HepG2 (cell line): Measurements from ENCODE around the gene SLC25A23. TPM values are rescaled to one million over a fixed set of nuclear protein-coding genes. Genes with fewer than 3 reads are reported as not detected.

Experiments used
- ATF4 ChIP-seq, 2 experiments: fragments of 450-650 bp in 1 of 2; sonication (generic) in 1 of 2; formaldehyde crosslinking; IDR thresholded peaks; 2 replicates each; pipeline versions ENCODE4 v1.5.0 to v1.8.0; 2020 to 2022; ENCODE audit warnings: mild to moderate bottlenecking in 1 of 2, missing genetic modification reagents in 1 of 2
- FOXO1 ChIP-seq: sonication (generic); formaldehyde crosslinking; IDR thresholded peaks from 2 replicates; pipeline ENCODE4 v1.4.0; 2020; ENCODE audit warnings: missing genetic modification reagents
- GFI1 ChIP-seq: sonication (generic); formaldehyde crosslinking; IDR thresholded peaks from 2 replicates; pipeline ENCODE4 v1.5.0; 2020; ENCODE audit warnings: missing genetic modification reagents, mild to moderate bottlenecking, borderline replicate concordance
- HMGXB4 ChIP-seq, 2 experiments: sonication (generic) in 1 of 2; formaldehyde crosslinking in 1 of 2; IDR thresholded peaks; 2 replicates each; pipeline versions ENCODE4 v1.4.0 to v1.6.1; 2018 to 2020; ENCODE audit warnings: missing genetic modification reagents in 2 of 2, borderline replicate concordance in 1 of 2, low read depth in 1 of 2, mild to moderate bottlenecking in 1 of 2, missing biosample characterization in 1 of 2
- ONECUT2 ChIP-seq: sonication (generic); formaldehyde crosslinking; IDR thresholded peaks from 2 replicates; pipeline ENCODE4 v1.4.0; 2020; ENCODE audit warnings: missing genetic modification reagents
- REPIN1 ChIP-seq: sonication (generic); formaldehyde crosslinking; IDR thresholded peaks from 2 replicates; pipeline ENCODE4 v1.8.0; 2022; ENCODE audit warnings: missing genetic modification reagents, low read depth, mild to moderate bottlenecking, borderline replicate concordance
- RORA ChIP-seq: sonication (generic); formaldehyde crosslinking; IDR thresholded peaks from 2 replicates; pipeline ENCODE4 v1.5.0; 2020; ENCODE audit warnings: mild to moderate bottlenecking, missing genetic modification reagents, moderate library complexity
- SMC3 ChIP-seq: IDR thresholded peaks from 2 replicates; pipeline ENCODE4 v1.6.1; 2011; ENCODE audit warnings: low read length, improper control_type of control experiment
- TARDBP ChIP-seq: sonication (generic); formaldehyde crosslinking; IDR thresholded peaks from 2 replicates; pipeline ENCODE4 v1.8.0; 2022; ENCODE audit warnings: mild to moderate bottlenecking, missing genetic modification reagents
- ZBTB37 ChIP-seq: sonication (generic); formaldehyde crosslinking; IDR thresholded peaks from 2 replicates; pipeline ENCODE4 v1.4.0; 2020; ENCODE audit warnings: mild to moderate bottlenecking, missing genetic modification reagents
- ZFY ChIP-seq: sonication (generic); formaldehyde crosslinking; IDR thresholded peaks from 2 replicates; pipeline ENCODE4 v1.4.0; 2020; ENCODE audit warnings: missing genetic modification reagents
- ZFYVE20 ChIP-seq: sonication (generic); formaldehyde crosslinking; IDR thresholded peaks from 2 replicates; pipeline ENCODE4 v1.8.0; 2023; ENCODE audit warnings: low read depth, mild to moderate bottlenecking, moderate library complexity, missing genetic modification reagents, borderline replicate concordance
- ZNF574 ChIP-seq: sonication (generic); formaldehyde crosslinking; IDR thresholded peaks from 2 replicates; pipeline ENCODE4 v1.4.0; 2020; ENCODE audit warnings: missing genetic modification reagents
- ZNF614 ChIP-seq: IDR thresholded peaks from 2 replicates; pipeline ENCODE4 v1.6.1; 2018; ENCODE audit warnings: missing biosample characterization, missing genetic modification reagents, inconsistent platforms, borderline replicate concordance
- ZSCAN30 ChIP-seq: sonication (generic); formaldehyde crosslinking; IDR thresholded peaks from 2 replicates; pipeline ENCODE4 v1.5.0; 2020; ENCODE audit warnings: mild to moderate bottlenecking, missing genetic modification reagents
- polyA plus RNA-seq, 8 experiments: library from polyadenylated mRNA; depleted of rRNA in 3 of 8; stranded (reverse) in 7 of 8; unstranded in 1 of 8; fragments of >200 nt; fragmentation: Illumina TruSeq in 4 of 8; extraction: Trizol in 4 of 8; gene quantifications; 2 replicates each; pipeline versions ENCODE4 v1.2.1 to v1.2.3, GENCODE V29; 2011 to 2016; ENCODE audit warnings: low read depth in 4 of 8, missing spikeins in 1 of 8, mixed read lengths in 1 of 8; ENCODE audit not compliant: insufficient read depth in 1 of 8
- total RNA-seq, 5 experiments: library from RNA; depleted of rRNA; stranded (reverse); fragments of >200 nt; fragmentation: Illumina TruSeq; extraction: Trizol; gene quantifications; 2 replicates each; pipeline ENCODE4 v1.2.3, GENCODE V29; 2016; ENCODE audit warnings: low read depth in 1 of 5
- TF ChIP-seq, protein P1 (sequence below): sonication (generic); formaldehyde crosslinking; IDR thresholded peaks from 2 replicates; pipeline ENCODE4 v1.5.0; 2020; ENCODE audit warnings: mild to moderate bottlenecking, missing genetic modification reagents, borderline replicate concordance
- TF ChIP-seq, protein P2 (sequence below): sonication (generic); formaldehyde crosslinking; IDR thresholded peaks from 2 replicates; pipeline ENCODE4 v1.4.0; 2020; ENCODE audit warnings: missing genetic modification reagents

The SLC25A23 gene
- total and polyA plus RNA-seq, 2 of the 13 experiments (the other 11 are each of a cell fraction or from before 2014, with no cell fraction given), result 12.4 to 15.2 TPM

DNA sequence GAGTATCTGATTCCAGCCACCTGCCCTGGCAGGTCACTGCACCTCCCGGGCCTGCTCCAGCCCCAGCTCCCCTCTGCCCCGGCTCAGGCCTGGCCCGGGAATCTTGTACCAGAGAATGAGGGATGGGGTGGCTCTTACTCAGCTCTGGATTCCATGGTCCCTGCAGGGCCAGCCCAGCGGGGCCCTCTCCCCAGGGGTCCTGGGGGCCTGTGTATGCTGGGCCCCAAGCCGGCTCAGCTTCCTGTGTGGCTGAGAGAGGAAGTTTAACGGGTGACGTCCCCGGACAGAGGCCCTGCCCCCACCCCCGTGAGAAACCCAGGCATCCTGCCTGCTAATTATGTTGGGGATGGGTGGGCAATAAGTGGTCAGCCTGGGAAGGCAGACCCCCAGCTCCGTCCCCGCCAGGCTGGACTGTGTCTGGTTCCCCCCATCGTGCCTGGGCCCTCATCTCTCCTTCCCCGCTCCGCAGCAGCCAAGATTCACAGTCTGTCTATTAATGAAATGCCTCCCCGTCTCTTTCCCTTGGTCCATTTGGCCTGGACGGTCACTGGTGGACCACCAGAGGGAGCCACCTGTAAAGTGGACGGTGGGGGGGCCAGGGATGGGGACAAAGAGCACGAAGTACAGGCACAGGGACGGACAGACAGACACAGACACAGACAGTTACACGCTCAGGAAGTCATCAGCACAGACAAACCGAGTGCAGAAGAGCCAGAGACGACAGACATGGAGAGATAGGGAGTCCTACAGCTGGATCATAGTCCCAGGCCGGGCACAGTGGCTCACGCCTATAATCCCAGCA lies 22.1 kb upstream of the SLC25A23 start, which contains the start of gene DENND1C (continued):
- TF ChIP-seq, protein P1, sequence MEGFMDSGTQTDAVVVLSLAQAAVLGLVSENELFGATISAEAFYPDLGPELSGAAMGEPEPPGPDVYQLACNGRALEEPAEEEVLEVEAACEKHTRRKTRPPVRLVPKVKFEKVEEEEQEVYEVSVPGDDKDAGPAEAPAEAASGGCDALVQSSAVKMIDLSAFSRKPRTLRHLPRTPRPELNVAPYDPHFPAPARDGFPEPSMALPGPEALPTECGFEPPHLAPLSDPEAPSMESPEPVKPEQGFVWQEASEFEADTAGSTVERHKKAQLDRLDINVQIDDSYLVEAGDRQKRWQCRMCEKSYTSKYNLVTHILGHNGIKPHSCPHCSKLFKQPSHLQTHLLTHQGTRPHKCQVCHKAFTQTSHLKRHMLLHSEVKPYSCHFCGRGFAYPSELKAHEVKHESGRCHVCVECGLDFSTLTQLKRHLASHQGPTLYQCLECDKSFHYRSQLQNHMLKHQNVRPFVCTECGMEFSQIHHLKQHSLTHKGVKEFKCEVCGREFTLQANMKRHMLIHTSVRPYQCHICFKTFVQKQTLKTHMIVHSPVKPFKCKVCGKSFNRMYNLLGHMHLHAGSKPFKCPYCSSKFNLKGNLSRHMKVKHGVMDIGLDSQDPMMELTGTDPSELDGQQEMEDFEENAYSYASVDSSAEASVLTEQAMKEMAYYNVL, result no peak
- TF ChIP-seq, protein P2, sequence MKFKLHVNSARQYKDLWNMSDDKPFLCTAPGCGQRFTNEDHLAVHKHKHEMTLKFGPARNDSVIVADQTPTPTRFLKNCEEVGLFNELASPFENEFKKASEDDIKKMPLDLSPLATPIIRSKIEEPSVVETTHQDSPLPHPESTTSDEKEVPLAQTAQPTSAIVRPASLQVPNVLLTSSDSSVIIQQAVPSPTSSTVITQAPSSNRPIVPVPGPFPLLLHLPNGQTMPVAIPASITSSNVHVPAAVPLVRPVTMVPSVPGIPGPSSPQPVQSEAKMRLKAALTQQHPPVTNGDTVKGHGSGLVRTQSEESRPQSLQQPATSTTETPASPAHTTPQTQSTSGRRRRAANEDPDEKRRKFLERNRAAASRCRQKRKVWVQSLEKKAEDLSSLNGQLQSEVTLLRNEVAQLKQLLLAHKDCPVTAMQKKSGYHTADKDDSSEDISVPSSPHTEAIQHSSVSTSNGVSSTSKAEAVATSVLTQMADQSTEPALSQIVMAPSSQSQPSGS (CRISPR knock-in tag), result no peak
- TF ChIP-seq FOXO1 (CRISPR knock-in tag) (no peak), ZNF574 (CRISPR knock-in tag) (0 out of 2 replicates have a peak, but pooled peaks have one; percentile 25), HMGXB4 (CRISPR knock-in tag; IDR thresholded peaks at IDR 0.05; ENCODE audit: borderline replicate concordance in 1 of 2, low read depth in 1 of 2) (peak; percentile 56 to 58; a peak in 2 of 4 replicates), RORA (CRISPR knock-in tag) (no peak), TARDBP (CRISPR knock-in tag) (no peak), REPIN1 (0 out of 2 replicates have a peak, but pooled peaks have one; percentile 29), ZFY (CRISPR knock-in tag) (no peak), GFI1 (no peak), ATF4 (CRISPR knock-in tag; IDR thresholded peaks at IDR 0.05) (no peak), SMC3 (peak; percentile 77), ZNF614 (CRISPR knock-in tag) (no peak), ZSCAN30 (CRISPR knock-in tag) (no peak), ONECUT2 (CRISPR knock-in tag) (no peak), ZBTB37 (CRISPR knock-in tag) (no peak), ZFYVE20 (CRISPR knock-in tag) (no peak)
